ENCODE results near the gene THAP5.

- TF ChIP-seq CTCF (conservative IDR thresholded peaks at IDR 0.05; ENCODE audit: low read length) (no peak), EZH2phosphoT487 (IDR thresholded peaks at IDR 0.05; ENCODE audit: borderline replicate concordance) (no peak)
These were observed 3.0 kb upstream of the THAP5 start for GRCh38 chr7:108572480-108572879.

Data from Loucy (cell line).